Astrocyte of the hippocampus (primary cell): ENCODE data around the gene CASS4.
A peak's percentile ranks its signal among the peaks of the same experiment; 100 is the strongest.

Source experiments
- DNase-seq: peaks from one replicate; pipeline ENCODE4 v3.0.0; 2011; ENCODE audit warnings: low read depth, low spot score

CASS4 gene

DNA sequence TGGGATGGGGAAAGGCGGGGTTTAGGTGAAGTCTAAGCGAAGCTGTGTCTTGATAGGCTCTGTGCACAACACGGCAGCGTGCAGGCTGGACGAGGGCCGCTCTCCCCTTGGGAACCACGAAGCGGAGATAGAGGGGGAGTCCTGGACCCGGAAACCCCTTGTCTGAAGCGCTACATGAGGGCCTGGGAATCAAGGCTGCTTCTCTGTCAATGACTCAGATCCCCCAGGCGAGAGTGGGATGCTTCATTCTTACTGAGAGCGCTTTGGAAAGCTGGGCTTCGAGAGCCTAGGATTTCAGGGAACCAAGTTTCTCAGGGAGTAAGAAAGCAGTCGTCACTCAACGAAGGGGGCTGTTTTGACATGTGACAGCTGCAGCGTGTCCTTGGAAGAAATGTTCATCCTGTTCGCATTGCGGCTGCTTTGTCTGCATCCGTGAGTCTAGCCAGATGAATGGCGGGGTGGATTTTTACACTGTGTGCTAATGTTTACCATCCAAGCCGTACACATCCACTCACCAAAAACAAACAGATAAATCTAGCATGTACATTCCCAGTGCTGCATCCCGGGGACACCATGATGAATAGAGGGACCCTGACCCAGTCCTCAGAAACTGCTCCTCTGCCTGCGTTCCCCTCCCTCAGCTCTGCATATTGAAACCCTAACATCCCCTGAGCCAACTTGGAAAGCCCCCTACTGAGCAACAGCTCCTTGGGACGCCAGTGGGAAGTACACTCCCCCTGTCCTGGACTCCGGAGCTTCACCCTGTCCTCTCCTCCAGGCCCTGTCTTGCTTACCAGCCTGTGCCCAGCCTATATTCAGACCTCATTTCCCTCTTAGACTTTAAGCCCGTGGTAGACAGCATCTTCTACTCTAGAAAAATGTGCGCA is 31.8 kb downstream of the CASS4 start:
- DNase-seq: peak; percentile 41

GRCh38 chr20:56445130-56445529 is 33.1 kb downstream of the CASS4 start:
- no peak for DNase-seq

DNA sequence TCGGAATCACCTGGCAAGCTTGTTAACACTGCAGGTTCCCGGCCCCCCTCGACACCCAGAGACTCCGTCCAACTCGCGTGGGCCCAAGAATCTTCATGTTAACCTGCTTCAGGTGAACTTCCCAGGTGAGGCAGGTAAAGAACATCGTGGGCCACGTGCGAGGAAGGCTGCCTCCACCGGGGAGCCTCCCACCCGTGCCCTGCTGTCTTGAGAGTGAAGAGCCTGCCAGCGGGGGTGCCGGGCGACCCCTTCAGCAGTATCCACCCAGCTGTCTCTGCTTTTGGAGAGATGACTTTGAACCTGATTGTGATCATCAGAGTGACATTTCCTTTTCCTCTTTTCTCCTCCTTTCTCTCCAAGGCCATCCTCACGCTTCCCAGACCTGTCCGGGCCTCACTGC is 33.5 kb downstream of the CASS4 start:
- DNase-seq: no peak

DNA sequence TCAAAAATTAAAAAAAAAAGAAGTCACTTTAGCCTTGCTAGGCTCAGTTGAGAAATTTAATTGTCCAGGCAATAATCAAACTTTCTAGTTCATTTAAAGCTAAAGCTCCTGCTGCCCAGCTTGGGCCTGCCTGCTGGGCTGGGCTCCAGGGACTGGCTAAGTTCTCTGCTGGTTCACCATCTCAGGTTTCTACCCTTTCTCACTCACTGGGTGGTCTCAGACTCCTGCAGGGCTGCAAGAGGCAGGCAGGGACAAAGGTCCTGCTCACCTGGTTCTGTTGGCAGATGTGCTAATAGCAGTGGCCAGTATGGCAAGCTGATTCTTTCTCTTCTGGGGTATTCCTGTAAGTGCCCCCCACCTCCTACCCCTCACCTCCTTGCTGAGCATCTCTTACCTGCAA is 35.2 kb downstream of the CASS4 start:
- DNase-seq: no peak

GRCh38 chr20:56449459-56449858 is 37.4 kb downstream of the CASS4 start:
- DNase-seq: no peak

- no peak for DNase-seq
These were observed 39.2 kb downstream of the CASS4 start for GRCh38 chr20:56451056-56451765.

DNA sequence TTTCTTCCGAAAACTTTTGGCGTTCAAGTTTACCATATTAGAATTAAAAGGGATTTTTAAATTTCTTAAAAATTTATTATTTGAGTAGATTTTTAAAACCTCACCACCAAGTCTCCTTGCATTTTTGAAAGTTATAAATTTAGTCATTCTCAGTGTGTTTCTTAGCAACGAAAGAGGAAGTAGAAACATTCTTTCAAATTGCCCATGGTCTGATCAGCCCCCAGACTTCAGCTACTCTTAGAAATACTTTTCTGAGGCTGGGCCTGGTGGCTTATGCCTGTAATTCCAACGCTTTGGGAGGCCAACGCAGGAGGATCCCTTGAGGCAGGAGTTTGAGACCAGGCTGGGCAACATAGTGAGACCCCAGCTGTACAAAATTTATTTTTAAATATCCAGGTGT is 41.3 kb downstream of the CASS4 start:
- no peak for DNase-seq

GRCh38 chr20:56454754-56455153 is 42.7 kb downstream of the CASS4 start:
- no peak for DNase-seq

GRCh38 chr20:56458206-56458821 is 46.3 kb downstream of the CASS4 start:
- no peak for DNase-seq

DNA sequence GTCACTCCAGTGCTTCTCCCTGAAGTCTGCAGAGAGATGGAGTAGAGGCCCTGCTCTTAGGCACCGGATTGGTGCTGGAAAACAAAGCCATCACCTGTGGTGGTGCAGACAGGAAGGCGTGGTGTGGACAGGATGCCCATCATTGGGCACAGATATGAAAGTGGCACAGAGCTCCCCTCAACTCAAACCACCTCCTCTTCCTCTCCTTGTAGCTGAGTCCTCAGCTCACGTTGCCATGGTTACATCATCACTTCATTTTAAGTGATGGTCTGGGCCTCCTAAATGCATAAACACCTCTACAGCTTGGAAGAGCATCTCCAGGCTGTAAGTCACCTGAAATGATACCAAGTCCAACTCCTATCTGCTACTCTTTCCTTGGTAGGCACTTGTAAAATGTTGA is 48.4 kb downstream of the CASS4 start:
- DNase-seq: no peak

DNA sequence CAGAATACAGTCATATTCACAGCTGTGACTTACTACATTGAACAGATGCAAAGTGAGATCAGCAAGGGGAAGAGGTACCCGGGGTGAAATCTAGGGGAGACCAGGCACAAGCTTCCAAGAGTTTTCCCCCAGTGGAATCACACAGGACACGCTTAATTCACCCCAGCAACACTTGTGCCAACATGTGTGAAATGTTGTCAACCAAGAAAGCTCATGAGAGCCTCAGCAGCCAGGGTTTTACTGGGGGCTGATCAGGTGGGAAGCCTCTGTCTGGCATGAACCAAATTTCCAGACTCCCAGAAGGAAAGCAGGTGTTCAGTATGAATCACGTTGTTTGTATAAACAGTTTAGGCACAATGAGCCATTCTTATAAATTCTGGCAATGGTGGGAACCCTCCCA is 49.5 kb downstream of the CASS4 start:
- no peak for DNase-seq

DNA sequence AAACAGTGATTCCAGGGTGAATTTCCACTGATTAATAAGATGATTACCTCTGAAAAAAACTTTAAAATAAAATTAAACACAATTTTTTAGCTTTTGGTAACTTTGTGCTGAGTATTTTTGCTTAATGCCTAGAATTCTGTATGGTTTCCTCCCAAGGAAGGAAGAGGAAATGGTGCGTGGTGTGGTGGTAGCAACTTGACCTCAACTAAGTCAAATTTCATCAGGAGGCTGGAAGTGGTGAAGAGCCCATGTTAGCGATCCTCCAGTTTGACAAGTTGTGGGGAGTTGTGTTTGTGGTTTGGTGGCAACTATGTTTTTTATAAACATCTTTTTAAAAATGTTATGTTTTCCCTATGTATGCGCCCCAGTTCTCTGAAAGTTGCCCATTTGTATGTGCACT is 51.4 kb downstream of the CASS4 start:
- no peak for DNase-seq

DNA sequence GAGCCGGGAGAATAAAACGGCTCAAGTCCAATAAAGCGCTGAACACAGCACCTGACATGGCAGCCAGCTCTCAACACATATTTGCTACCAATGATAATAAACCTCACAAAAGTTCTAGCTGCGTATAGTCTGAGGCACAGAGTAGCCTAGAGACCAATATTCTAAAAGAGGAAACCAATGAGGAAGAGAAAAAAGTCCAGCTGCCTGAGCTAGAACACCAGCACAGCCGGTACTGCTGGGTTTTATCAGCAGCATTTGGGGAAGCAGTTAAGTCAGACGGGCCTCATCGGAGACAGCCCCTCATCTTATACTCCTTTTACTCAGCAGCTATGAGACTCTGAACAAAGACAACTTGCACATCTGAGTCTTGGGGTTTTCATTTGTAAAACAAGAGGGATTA is 53.9 kb downstream of the CASS4 start:
- DNase-seq: no peak

- DNase-seq: no peak
These were observed 55.9 kb downstream of the CASS4 start for GRCh38 chr20:56467968-56468315.

DNA sequence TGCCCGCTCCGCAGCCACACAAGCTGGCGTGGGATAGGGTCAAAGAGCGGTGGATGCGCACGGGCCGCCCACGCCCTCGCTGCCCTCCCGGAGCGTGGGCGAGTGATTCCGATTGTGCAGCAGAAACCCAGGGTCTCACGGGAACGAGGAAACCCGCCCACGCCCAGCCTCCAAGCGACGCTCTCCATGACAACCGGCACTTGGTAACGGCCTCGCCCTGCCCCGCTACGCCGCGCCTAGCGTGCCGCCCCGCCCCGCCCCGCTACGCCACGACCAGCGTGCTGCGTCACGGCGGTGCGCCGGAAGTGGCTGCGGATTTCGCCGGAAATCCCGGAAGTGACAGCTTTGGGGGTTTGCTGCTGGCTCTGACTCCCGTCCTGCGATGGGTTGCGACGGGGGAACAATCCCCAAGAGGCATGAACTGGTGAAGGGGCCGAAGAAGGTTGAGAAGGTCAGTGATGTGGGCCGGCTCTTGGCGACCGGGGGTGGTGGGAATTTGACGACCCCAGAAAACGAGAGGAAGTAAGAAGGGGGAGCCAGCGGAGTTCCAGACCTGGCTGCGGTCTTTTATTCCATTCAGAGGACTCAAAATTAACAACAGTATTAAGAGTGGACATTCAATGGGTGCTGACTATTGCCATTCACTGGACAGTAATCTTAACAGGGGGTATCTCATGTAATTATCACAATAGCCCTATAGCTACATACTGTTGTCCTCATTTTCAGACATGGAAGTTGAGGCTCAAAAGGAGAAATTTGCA is 56.4 kb downstream of the CASS4 start, which contains the start of gene RTF2:
RTF2 (plus strand) TSS at position 312 of the 761 bp plus-strand sequence; CDS start at position 383, 71 bp downstream.
- DNase-seq: peak; percentile 98

- DNase-seq: no peak
These were observed 57.0 kb downstream of the CASS4 start for GRCh38 chr20:56469077-56469449.

GRCh38 chr20:56483970-56484369 is 71.9 kb downstream of the CASS4 start:
- DNase-seq: no peak

DNA sequence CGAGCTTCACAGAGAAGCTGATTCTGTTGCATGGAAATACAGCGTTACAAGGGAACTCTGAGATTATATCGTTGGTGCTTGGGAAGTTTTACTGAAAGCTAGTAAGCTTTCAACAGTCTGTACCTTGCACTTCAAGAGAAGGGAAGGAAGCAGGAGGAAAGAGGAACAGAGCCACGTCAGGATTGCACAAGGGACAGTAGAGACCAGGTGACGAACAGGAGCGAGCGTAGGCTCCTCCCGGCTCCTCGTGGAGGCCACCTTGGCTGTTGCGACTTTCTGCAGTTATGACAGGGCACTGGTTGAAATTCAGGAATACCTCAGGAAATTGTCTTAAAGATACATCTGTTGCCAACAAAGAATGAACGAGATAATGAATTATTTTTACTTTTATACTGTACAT is 75.2 kb downstream of the CASS4 start:
- no peak for DNase-seq

DNA sequence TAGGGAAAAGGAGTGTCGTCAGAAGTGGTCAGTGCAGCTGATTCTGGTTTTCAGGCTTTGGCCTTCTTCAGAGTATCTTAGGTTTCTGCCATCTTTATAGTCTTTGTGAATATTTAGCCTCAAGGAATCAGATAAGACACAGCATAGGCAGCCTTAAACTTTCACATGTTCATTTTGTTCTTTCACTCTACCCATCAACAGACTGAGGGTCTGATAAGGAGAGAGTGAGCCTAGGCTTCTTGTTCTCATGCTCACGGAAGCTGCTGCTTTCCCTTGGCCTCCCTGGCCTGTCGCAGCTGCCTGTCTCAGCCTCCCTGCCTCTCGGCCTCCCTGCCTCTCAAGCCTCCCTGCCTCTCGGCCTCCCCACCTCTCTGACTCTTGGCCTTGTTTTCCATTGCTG is 76.5 kb downstream of the CASS4 start:
- DNase-seq: no peak

GRCh38 chr20:56501116-56501515 is 89.1 kb downstream of the CASS4 start:
- no peak for DNase-seq

DNA sequence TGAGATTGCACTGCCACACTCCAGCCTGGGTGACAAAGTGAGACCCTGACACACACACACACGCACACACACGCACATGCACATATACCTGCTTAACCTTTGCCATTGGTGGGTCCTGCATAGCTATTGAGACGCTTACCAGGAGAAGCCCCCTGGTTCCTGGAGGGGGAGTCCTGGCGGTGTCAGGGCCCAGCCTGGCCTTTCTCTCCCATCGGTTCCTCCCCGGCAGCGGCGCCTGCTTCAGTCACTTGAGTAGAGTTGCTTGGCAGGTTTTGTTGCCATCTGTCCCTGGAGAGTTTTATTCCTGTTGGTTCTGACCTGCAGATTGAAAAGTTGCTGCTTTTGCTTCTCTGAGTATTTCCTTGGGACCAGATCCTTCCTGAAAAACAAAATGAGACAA is 91.9 kb downstream of the CASS4 start:
- no peak for DNase-seq
